ENCODE results near the gene ATAT1.

DNA sequence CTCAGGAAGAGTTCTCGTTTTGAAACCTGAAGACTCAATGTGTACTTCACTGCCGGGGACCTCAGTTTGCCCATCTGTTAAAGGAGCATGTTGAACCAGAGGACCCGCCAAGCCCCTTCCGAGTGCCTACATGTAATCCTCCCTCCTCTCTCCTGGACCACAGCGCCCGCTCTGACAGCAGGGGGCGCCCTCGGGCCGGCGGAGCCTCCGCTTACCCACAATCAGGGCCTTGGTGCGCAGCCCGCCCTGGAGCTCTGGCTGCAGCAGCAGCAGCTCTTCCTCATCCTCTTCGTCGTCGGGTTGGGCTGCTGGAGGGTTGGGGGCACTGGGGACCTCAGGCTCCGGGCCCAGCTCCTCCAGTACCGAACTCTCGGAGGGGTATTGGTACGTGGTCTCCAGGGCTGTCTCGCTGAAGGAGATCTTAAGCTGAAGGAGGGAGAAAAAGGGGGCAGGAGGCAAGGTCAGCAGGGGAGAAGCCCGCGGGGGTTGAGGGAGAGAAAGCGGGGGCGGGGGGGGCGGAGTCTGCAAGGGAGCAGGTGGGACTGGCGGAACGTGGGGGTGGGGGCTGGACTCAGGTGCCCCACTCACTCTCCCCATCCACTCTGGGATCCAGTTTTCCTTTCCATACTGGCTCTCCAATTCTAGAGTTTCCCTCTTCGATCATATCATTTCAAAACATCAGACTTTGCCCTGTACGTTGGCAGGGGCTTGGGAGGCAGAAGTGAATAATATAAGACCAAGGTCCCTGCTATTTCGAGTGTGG lies 52.5 kb downstream of the ATAT1 start:
- no peak for TF ChIP-seq NFIC (IDR thresholded peaks at IDR 0.05; ENCODE audit: low read length)
- TF ChIP-seq, protein P1, sequence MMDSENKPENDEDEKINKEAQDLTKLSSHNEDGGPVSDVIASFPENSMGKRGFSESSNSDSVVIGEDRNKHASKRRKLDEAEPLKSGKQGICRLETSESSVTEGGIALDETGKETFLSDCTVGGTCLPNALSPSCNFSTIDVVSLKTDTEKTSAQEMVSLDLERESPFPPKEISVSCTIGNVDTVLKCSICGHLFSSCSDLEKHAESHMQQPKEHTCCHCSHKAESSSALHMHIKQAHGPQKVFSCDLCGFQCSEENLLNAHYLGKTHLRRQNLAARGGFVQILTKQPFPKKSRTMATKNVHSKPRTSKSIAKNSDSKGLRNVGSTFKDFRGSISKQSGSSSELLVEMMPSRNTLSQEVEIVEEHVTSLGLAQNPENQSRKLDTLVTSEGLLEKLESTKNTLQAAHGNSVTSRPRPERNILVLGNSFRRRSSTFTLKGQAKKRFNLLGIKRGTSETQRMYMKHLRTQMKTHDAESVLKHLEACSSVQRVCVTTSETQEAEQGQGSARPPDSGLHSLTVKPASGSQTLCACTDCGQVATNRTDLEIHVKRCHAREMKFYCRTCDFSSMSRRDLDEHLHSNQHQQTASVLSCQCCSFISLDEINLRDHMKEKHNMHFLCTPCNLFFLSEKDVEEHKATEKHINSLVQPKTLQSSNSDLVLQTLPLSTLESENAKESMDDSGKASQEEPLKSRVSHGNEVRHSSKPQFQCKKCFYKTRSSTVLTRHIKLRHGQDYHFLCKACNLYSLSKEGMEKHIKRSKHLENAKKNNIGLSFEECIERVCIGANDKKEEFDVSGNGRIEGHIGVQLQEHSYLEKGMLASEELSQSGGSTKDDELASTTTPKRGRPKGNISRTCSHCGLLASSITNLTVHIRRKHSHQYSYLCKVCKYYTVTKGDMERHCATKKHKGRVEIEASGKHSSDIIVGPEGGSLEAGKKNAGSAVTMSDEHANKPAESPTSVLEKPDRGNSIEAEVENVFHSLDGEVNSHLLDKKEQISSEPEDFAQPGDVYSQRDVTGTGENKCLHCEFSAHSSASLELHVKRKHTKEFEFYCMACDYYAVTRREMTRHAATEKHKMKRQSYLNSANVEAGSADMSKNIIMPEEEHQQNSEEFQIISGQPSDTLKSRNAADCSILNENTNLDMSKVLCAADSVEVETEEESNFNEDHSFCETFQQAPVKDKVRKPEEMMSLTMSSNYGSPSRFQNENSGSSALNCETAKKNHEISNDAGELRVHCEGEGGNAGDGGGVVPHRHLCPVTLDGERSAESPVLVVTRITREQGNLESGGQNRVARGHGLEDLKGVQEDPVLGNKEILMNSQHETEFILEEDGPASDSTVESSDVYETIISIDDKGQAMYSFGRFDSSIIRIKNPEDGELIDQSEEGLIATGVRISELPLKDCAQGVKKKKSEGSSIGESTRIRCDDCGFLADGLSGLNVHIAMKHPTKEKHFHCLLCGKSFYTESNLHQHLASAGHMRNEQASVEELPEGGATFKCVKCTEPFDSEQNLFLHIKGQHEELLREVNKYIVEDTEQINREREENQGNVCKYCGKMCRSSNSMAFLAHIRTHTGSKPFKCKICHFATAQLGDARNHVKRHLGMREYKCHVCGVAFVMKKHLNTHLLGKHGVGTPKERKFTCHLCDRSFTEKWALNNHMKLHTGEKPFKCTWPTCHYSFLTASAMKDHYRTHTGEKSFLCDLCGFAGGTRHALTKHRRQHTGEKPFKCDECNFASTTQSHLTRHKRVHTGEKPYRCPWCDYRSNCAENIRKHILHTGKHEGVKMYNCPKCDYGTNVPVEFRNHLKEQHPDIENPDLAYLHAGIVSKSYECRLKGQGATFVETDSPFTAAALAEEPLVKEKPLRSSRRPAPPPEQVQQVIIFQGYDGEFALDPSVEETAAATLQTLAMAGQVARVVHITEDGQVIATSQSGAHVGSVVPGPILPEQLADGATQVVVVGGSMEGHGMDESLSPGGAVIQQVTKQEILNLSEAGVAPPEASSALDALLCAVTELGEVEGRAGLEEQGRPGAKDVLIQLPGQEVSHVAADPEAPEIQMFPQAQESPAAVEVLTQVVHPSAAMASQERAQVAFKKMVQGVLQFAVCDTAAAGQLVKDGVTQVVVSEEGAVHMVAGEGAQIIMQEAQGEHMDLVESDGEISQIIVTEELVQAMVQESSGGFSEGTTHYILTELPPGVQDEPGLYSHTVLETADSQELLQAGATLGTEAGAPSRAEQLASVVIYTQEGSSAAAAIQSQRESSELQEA (CRISPR knock-in tag; IDR thresholded peaks at IDR 0.05; ENCODE audit: not compliant biosample characterization), result no peak
- no peak for TF ChIP-seq MEIS2 (CRISPR knock-in tag; IDR thresholded peaks at IDR 0.05)
- TF ChIP-seq, protein P2, sequence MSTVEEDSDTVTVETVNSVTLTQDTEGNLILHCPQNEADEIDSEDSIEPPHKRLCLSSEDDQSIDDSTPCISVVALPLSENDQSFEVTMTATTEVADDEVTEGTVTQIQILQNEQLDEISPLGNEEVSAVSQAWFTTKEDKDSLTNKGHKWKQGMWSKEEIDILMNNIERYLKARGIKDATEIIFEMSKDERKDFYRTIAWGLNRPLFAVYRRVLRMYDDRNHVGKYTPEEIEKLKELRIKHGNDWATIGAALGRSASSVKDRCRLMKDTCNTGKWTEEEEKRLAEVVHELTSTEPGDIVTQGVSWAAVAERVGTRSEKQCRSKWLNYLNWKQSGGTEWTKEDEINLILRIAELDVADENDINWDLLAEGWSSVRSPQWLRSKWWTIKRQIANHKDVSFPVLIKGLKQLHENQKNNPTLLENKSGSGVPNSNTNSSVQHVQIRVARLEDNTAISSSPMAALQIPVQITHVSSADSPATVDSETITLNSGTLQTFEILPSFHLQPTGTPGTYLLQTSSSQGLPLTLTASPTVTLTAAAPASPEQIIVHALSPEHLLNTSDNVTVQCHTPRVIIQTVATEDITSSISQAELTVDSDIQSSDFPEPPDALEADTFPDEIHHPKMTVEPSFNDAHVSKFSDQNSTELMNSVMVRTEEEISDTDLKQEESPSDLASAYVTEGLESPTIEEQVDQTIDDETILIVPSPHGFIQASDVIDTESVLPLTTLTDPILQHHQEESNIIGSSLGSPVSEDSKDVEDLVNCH (CRISPR knock-in tag; IDR thresholded peaks at IDR 0.05), result no peak
- TF ChIP-seq, protein P3, sequence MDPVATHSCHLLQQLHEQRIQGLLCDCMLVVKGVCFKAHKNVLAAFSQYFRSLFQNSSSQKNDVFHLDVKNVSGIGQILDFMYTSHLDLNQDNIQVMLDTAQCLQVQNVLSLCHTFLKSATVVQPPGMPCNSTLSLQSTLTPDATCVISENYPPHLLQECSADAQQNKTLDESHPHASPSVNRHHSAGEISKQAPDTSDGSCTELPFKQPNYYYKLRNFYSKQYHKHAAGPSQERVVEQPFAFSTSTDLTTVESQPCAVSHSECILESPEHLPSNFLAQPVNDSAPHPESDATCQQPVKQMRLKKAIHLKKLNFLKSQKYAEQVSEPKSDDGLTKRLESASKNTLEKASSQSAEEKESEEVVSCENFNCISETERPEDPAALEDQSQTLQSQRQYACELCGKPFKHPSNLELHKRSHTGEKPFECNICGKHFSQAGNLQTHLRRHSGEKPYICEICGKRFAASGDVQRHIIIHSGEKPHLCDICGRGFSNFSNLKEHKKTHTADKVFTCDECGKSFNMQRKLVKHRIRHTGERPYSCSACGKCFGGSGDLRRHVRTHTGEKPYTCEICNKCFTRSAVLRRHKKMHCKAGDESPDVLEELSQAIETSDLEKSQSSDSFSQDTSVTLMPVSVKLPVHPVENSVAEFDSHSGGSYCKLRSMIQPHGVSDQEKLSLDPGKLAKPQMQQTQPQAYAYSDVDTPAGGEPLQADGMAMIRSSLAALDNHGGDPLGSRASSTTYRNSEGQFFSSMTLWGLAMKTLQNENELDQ (CRISPR knock-in tag; IDR thresholded peaks at IDR 0.05; ENCODE audit: borderline replicate concordance), result no peak
- TF ChIP-seq, protein P4, sequence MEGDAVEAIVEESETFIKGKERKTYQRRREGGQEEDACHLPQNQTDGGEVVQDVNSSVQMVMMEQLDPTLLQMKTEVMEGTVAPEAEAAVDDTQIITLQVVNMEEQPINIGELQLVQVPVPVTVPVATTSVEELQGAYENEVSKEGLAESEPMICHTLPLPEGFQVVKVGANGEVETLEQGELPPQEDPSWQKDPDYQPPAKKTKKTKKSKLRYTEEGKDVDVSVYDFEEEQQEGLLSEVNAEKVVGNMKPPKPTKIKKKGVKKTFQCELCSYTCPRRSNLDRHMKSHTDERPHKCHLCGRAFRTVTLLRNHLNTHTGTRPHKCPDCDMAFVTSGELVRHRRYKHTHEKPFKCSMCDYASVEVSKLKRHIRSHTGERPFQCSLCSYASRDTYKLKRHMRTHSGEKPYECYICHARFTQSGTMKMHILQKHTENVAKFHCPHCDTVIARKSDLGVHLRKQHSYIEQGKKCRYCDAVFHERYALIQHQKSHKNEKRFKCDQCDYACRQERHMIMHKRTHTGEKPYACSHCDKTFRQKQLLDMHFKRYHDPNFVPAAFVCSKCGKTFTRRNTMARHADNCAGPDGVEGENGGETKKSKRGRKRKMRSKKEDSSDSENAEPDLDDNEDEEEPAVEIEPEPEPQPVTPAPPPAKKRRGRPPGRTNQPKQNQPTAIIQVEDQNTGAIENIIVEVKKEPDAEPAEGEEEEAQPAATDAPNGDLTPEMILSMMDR (CRISPR knock-in tag; IDR thresholded peaks at IDR 0.05), result peak; percentile 100
